Endodermal cell (in vitro differentiated cells): ENCODE measurements around the gene IGLL5. TPM values are rescaled to one million over a fixed set of nuclear protein-coding genes. Genes with fewer than 3 reads are reported as not detected.

Experiments used
- DNase-seq: peaks from one replicate; pipeline ENCODE4 v3.0.0-alpha.2; 2017
- H3K27ac ChIP-seq: 2 replicates; pipeline ENCODE4 v1.5.1; 2013; ENCODE audit warnings: mild to moderate bottlenecking, low read depth, low read length, moderate library complexity
- H3K27me3 ChIP-seq: 2 replicates; pipeline ENCODE4 v1.6.1; 2013; ENCODE audit warnings: mild to moderate bottlenecking, low read length, moderate library complexity; ENCODE audit not compliant: insufficient read depth, control insufficient read depth, poor library complexity, severe bottlenecking
- H3K36me3 ChIP-seq: 2 replicates; pipeline ENCODE4 v1.7.0; 2013; ENCODE audit warnings: mild to moderate bottlenecking, low read length, moderate library complexity; ENCODE audit not compliant: control insufficient read depth, insufficient read depth
- H3K4me1 ChIP-seq: one replicate; pipeline ENCODE4 v1.7.0; 2013; ENCODE audit warnings: low read length; ENCODE audit not compliant: control insufficient read depth, insufficient read depth
- H3K4me3 ChIP-seq: 2 replicates; pipeline ENCODE4 v1.5.1; 2013; ENCODE audit warnings: mild to moderate bottlenecking, low read length, moderate library complexity
- H3K9ac ChIP-seq: 2 replicates; pipeline ENCODE4 v1.6.1; 2013; ENCODE audit warnings: mild to moderate bottlenecking, low read length, moderate library complexity; ENCODE audit not compliant: poor library complexity, severe bottlenecking; ENCODE audit errors: extremely low read depth
- H3K9me3 ChIP-seq: 2 replicates; pipeline ENCODE4 v1.6.1; 2013; ENCODE audit warnings: mild to moderate bottlenecking, low read length, moderate library complexity; ENCODE audit not compliant: control insufficient read depth
- H3K27ac Mint-ChIP-seq: 2 replicates; pipeline ENCODE4 v1.8.0; 2020; ENCODE audit warnings: mixed read lengths
- H3K27me3 Mint-ChIP-seq: 2 replicates; pipeline ENCODE4 v1.8.0; 2021; ENCODE audit warnings: mild to moderate bottlenecking, mixed read lengths; ENCODE audit not compliant: insufficient read depth
- H3K36me3 Mint-ChIP-seq: 2 replicates; pipeline ENCODE4 v1.8.0; 2020; ENCODE audit warnings: low read depth, mixed read lengths
- H3K4me1 Mint-ChIP-seq: 2 replicates; pipeline ENCODE4 v1.8.0; 2020; ENCODE audit warnings: mixed read lengths
- H3K4me3 Mint-ChIP-seq: 2 replicates; pipeline ENCODE4 v1.8.0; 2020; ENCODE audit warnings: mild to moderate bottlenecking, moderate library complexity, mixed read lengths
- H3K9me3 Mint-ChIP-seq: 2 replicates; pipeline ENCODE4 v1.8.0; 2020; ENCODE audit warnings: mild to moderate bottlenecking, mixed read lengths
- CTCF ChIP-seq: fragments of 200-600 bp; sonication (generic); conservative IDR thresholded peaks from 2 replicates; pipeline ENCODE4 v1.5.0; 2021; ENCODE audit warnings: antibody characterized with exemption, mild to moderate bottlenecking
- WGBS, 2 experiments: methylation state at CpG; one replicate each; pipeline versions ENCODE4 v1.1.5 to v1.1.7; 2013; ENCODE audit warnings: missing lambda C conversion rate in 2 of 2, mixed read lengths in 1 of 2; ENCODE audit not compliant: insufficient coverage in 1 of 2, insufficient read length in 1 of 2; 5-methylcytosine and 5-hydroxymethylcytosine counted together
- total RNA-seq, 2 donors: library from RNA; stranded (reverse); fragmentation: NEBNext Ultra II Directional in 1 of 2; extraction: Animal tissue kit (Norgen Biotek cat#: 25700) in 1 of 2; gene quantifications; 2 replicates in 1 of 2; 3 replicates in 1 of 2; pipeline ENCODE4 v1.2.1, GENCODE V29; 2021

The IGLL5 gene
- total RNA-seq, 2 donors from 2014 or later: not detected

DNA sequence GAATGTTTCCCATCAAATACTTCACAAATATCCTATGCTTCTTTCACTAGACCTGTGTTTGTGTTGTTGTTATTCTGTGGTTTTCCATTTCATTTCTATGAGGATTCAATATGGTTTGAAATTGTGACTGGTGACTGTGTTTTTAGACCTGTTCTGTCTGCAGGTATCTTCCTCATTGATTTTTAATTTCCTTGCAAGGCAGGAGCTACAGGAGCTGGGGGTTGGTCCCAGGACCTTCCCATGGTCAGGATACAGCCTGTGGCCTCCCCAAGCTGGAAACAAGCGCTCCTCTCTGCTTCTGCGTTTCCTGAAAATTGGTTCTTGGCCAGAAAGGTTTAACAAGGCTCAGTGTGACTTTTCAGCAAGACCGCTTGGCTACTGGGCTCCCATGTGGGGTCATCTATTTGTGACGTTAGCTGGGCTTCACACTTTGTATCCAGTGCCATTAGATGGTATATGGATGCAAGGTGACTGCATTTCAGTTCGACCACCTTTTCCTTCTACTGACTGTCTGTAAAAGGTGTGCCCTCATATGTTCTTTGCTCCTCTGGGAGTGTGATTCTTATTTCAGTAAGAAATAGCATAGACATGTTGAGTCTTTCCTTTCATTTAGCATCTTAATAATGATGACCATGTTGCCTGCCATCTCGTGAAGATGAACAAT is 21.5 kb downstream of the IGLL5 start:
- peaks cover 27% of the 10 kb centered on the region for H3K27me3 ChIP-seq
- no peaks in the 10 kb centered on the region for H3K4me1 ChIP-seq
- no peak for DNase-seq
- H3K36me3 Mint-ChIP-seq: no peaks in the 10 kb centered on the region
- peaks cover 70% of the 10 kb centered on the region for H3K27me3 Mint-ChIP-seq
- no peak overlapping the region for H3K4me3 ChIP-seq
- 86 to 89% methylated on average over 5 to 6 of the region's 6 CpGs for WGBS, 2 experiments
- no peak overlapping the region for H3K9ac ChIP-seq
- peaks cover 2% of the 10 kb centered on the region for H3K4me1 Mint-ChIP-seq
- no peak overlapping the region for H3K27ac Mint-ChIP-seq
- no peak overlapping the region for H3K4me3 Mint-ChIP-seq
- no peaks in the 10 kb centered on the region for H3K9me3 ChIP-seq
- no peak overlapping the region for H3K27ac ChIP-seq
- no peaks in the 10 kb centered on the region for H3K9me3 Mint-ChIP-seq
- TF ChIP-seq CTCF: no peak
- no peaks in the 10 kb centered on the region for H3K36me3 ChIP-seq

DNA sequence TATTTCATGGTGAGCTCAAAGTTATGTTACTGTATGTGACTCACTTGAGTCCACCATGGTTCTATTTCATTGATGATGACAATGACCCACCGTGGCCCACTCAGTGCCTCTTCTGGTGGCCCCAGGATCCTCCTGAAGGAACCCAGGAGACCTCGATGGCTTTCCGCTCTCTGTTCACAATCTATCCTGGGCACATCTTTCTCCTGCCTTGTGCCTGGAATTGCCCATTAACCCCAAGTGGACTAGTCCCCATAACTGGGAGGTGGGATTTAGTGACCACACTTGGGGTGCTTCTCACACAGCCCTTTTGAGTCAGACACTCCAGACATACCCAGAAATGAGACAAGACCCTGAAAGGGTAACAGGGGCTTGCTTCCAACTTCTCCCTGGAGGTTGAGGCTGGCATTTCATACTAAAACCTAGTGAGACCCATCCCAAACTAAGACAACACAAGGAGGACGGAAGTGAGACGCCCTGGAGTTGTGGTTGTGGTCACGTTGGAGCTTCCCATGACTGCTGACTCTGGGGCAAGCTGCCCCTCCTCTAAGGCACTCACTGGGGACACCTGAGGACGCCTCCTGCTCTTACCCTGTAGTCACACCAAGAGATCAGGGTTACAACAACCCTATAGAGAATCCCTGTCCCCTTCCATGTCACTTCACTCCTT is 22.1 kb downstream of the IGLL5 start:
- H3K36me3 ChIP-seq: no peaks in the 10 kb centered on the region
- no peak overlapping the region for H3K27ac ChIP-seq
- Mint-ChIP-seq H3K4me3 (no peak overlapping the region), H3K4me1 (no peaks in the 10 kb centered on the region), H3K27me3 (peaks cover 74% of the 10 kb centered on the region), H3K9me3 (no peaks in the 10 kb centered on the region), H3K36me3 (no peaks in the 10 kb centered on the region), H3K27ac (no peak overlapping the region)
- peaks cover 27% of the 10 kb centered on the region for H3K27me3 ChIP-seq
- WGBS, 2 experiments: 74 to 90% methylated on average over 3 to 7 of the region's 7 CpGs
- H3K4me1 ChIP-seq: no peaks in the 10 kb centered on the region
- no peak for TF ChIP-seq CTCF
- DNase-seq: no peak
- no peak overlapping the region for H3K4me3 ChIP-seq
- H3K9ac ChIP-seq: no peak overlapping the region
- H3K9me3 ChIP-seq: no peaks in the 10 kb centered on the region

- Histone ChIP-seq H3K27me3 (peaks cover 27% of the 10 kb centered on the region), H3K27ac (no peak overlapping the region), H3K9me3 (no peaks in the 10 kb centered on the region), H3K4me3 (no peak overlapping the region), H3K4me1 (no peaks in the 10 kb centered on the region), H3K9ac (no peak overlapping the region), H3K36me3 (no peaks in the 10 kb centered on the region)
- Mint-ChIP-seq H3K27me3 (peaks cover 73% of the 10 kb centered on the region), H3K27ac (no peak overlapping the region), H3K4me1 (no peaks in the 10 kb centered on the region), H3K9me3 (no peaks in the 10 kb centered on the region), H3K4me3 (no peak overlapping the region), H3K36me3 (no peaks in the 10 kb centered on the region)
- DNase-seq: no peak
- TF ChIP-seq CTCF: no peak
- WGBS, 2 experiments: 85 to 90% methylated on average over 8 to 15 of the region's 15 CpGs
Measured at GRCh38 chr22:22910272-22911240, 22.9 kb downstream of the IGLL5 start.
